Measurements from ENCODE around the gene TNNC1. TPM values are rescaled to one million over a fixed set of nuclear protein-coding genes. Genes with fewer than 3 reads are reported as not detected.

TNNC1 gene
- total RNA-seq, 1 donor = 1.4 TPM

DNA sequence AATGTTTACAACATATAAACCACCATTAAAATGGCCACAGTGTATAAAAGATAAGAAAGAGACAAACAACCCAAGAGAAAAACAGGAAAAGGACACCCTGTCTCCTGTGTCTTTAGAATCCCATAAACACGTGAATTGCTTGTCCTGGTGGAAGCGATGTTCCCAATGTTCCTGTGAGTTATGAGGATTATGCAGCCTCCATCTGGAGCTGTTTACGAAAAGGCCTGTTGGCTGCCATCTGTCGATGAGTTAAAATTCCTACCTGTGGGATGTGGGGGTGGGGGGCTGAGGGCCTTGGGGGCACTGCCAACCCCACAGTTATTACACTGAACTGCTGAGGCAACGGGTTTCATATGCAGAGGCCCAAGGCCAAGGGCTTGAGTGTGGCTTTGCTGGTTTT is 15.2 kb upstream of the TNNC1 start:
- no peak overlapping the region for H3K4me3 ChIP-seq (ENCODE audit: low read depth, low read length)
- TF ChIP-seq, protein P1, sequence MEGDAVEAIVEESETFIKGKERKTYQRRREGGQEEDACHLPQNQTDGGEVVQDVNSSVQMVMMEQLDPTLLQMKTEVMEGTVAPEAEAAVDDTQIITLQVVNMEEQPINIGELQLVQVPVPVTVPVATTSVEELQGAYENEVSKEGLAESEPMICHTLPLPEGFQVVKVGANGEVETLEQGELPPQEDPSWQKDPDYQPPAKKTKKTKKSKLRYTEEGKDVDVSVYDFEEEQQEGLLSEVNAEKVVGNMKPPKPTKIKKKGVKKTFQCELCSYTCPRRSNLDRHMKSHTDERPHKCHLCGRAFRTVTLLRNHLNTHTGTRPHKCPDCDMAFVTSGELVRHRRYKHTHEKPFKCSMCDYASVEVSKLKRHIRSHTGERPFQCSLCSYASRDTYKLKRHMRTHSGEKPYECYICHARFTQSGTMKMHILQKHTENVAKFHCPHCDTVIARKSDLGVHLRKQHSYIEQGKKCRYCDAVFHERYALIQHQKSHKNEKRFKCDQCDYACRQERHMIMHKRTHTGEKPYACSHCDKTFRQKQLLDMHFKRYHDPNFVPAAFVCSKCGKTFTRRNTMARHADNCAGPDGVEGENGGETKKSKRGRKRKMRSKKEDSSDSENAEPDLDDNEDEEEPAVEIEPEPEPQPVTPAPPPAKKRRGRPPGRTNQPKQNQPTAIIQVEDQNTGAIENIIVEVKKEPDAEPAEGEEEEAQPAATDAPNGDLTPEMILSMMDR (IDR thresholded peaks at IDR 0.05; ENCODE audit: insufficient read depth, low read length) = no peak
- no peak for DNase-seq (ENCODE audit: low read depth)

DNA sequence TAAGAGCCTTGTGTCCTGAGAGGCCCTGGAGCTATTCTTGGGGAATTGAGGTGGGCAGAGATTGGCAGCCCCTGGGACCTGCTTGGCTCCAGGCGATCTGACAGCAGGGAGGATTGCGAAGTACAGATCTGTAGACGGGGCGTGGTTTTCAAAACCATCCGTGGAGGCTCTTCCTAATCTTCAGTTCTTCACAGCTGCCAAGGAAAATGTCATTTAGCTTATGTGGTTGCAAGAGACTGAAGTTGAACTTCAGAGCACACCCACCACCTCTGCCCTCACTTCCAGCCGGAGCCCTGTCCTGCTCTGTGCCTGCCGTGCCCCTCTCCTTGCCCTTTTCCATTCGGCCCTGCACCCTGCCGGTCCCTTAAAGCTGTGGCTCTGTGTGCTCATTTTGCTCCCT is 14.5 kb upstream of the TNNC1 start:
- H3K4me3 ChIP-seq (ENCODE audit: low read depth, low read length) = no peak overlapping the region
- DNase-seq (ENCODE audit: low read depth) = peak; percentile 32
- TF ChIP-seq, protein P1 (IDR thresholded peaks at IDR 0.05; ENCODE audit: insufficient read depth, low read length) = no peak

DNA sequence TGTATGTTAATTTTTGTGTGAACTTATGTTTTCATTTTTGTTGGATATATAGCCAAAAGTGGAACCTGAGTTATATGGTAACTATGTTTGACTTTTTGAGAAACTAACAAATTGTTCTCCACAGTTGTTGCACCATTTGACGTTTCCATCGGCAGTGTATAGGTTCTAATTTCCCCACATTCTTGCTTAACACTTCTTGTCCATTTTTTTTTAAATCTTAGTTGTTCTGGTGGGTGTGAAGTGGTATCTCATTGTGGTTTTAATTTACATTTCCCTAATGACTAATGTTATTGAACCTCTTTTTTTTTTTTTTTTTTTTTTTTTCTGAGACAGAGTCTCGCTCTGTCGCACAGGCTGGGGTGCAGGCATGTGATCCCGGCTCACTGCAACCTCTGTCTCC is 9.6 kb upstream of the TNNC1 start:
- no peak overlapping the region for H3K4me3 ChIP-seq (ENCODE audit: low read depth, low read length)
- TF ChIP-seq, protein P1 (IDR thresholded peaks at IDR 0.05; ENCODE audit: insufficient read depth, low read length) = no peak
- DNase-seq (ENCODE audit: low read depth) = no peak

DNA sequence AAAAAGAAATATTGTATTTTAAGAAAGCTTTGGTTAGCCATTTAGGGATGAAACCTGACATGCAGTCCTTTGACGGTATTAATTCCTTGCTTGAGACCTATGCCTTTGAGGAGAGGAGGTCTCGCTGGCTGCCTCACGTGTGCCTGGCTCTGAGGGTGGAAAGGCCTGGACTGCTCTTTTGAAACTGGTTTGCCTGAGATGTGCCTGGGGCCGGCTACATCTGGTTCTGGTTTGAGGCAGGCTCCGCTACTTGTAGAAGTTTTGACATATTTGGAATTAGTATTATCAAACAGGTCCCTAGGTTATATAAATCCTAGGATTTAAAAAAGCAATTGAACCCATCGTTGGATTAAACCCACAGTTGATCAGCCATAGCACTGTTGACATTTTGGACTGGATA is 8.0 kb upstream of the TNNC1 start:
- no peak for DNase-seq (ENCODE audit: low read depth)
- TF ChIP-seq, protein P1 (IDR thresholded peaks at IDR 0.05; ENCODE audit: insufficient read depth, low read length) = no peak
- H3K4me3 ChIP-seq (ENCODE audit: low read depth, low read length) = no peak overlapping the region

DNA sequence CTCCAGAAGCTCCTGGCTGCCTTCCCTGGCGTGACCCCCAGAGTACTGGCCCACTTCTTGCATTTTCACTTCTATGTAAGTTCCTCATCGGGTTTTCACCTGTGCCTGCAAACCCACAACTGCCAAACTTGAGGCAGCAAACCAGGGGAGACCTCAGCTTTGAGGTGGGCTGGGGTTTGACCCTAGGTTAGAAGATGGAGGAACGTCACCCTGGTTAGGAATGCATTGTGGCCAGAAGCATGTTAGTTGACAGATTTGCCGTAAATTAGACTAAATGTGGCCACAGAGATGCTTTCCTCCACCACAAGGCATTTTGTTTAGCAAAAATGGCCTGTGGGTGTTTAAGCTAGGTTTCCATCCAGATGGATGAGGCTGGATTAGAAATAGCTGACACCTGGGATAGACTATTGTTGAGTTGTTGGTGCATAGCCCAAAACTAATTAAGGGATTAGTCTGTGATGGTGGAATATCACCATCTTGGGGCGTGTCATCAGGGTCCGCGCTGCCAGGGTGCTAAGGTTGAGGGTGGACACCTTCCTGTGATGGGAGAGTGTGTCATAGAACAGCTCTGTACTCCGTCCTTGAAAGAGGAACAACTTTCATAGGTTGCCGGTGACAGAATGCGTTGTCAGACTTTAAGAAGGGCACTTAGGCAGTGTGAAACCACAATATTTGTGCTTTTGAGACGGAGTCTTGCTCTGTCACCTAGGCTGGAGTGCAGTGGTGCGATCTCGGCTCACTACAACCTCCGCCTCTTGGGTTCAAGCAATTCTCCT is 5.1 kb upstream of the TNNC1 start:
- DNase-seq (ENCODE audit: low read depth) = no peak
- TF ChIP-seq, protein P1 (IDR thresholded peaks at IDR 0.05; ENCODE audit: insufficient read depth, low read length) = no peak

DNA sequence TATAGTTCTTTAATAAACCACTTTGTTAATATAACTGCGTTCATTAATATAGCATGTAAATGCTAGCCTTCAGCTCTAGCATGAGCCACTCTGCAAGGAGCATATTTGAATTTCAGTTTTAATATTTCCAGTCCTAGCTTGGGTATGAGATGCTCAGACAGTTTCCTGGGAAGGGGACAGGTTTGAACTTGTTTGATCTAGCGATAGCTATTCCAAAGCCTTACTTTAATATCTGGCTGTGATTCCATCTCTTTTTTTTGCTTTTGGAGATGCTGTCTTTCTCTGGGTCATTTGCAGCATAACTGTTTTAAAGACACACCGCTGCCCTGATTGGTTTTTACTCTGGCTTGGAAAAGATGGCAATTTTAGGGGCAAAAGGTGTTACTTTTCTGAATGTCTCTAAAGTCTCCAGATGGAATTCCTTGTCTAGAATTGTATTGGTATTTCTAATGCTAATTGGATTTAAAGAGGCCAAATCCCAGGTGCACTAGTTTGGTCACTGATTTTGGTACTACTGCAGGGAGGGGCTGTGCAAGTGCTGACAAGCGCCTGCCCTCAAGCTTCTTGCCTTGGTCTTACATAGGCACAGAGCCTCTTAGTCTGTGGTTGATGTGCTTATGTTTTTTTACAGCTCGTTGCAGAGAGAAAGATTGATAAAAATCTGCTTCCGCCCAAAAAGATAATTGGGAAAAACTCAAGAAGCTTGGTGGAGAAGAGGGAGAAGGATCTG is 4.4 kb upstream of the TNNC1 start:
- no peak overlapping the region for H3K4me3 ChIP-seq (ENCODE audit: low read depth, low read length)
- no peak for DNase-seq (ENCODE audit: low read depth)
- TF ChIP-seq, protein P1 (IDR thresholded peaks at IDR 0.05; ENCODE audit: insufficient read depth, low read length) = no peak

More for the DNA sequence above, 5.1 kb upstream of the TNNC1 start:
- H3K4me3 ChIP-seq (ENCODE audit: low read depth, low read length) = no peak overlapping the region

All from fibroblast of the aortic adventitia (primary cell).